Dermis blood vessel endothelial cell (primary cell): ENCODE measurements around the gene MXRA8. TPM values are rescaled to one million over a fixed set of nuclear protein-coding genes. Genes with fewer than 3 reads are reported as not detected.

Experiments used
- DNase-seq: peaks from one replicate; pipeline ENCODE4 v3.0.0; 2010
- total RNA-seq: library from RNA; depleted of rRNA; stranded (reverse); fragments of >200 nt; gene quantifications from 2 replicates; pipeline ENCODE4 v1.2.3, GENCODE V29; 2014

The MXRA8 gene
- total RNA-seq, 1 donor from 2014 or later, result 1.7 TPM

DNA sequence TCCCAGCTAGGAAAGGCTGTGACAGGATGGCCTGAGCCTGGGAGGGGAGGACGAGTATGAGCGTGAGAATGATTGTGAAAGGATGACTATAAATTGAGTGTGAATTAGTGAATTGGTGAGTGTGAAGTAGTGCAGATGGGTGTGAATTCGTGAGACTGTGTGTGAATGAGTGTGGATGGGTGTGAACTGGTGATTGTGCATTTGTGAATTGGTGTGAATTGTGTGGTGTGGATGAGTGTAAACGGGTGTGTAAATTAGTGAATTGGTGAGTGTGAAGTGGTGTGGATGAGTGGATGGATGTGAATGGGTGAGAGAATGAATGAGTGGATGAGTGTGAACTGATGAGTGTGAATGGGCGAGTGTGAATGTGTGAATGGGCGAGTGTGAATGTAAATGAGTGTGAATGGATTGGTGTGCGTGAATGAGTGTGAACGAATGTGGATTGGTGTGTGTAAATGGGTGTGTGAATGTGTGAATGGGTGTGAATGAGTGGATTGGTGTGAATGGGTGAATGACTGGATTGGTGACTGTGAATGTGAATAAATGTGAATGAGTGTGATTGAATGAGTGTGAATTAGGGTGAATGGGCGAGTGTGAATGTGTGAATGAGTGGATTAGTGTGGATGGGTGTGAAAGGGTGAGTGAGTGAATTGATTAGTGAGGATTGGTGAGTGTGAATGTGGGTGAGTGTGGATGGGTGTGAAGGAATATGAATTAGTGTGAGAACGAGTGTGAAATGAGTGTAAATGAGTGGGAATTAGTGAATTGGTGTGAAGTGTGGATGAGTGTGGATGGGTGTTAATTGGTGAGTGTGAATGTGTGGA is 7.7 kb upstream of the MXRA8 start:
- DNase-seq, result no peak

DNA sequence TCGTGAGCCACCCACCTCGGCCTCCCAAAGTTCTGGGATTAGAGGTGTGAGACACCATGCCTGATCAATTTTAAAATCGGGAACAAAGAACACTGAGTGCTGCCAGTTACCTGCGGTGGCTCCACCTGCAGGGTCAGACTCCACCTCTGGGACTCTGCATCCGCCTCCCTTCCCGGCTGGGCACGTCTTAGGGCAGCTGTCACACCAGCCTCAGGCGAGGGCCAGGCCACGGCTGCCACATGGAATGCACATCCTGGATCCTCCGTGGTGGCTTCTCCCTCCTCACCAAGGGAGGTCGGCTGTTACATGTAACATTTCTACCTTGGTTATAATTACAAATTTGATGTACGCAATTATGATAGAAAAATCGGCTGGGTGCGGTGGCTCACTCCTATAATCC is 5.9 kb upstream of the MXRA8 start:
- no peak for DNase-seq

DNA sequence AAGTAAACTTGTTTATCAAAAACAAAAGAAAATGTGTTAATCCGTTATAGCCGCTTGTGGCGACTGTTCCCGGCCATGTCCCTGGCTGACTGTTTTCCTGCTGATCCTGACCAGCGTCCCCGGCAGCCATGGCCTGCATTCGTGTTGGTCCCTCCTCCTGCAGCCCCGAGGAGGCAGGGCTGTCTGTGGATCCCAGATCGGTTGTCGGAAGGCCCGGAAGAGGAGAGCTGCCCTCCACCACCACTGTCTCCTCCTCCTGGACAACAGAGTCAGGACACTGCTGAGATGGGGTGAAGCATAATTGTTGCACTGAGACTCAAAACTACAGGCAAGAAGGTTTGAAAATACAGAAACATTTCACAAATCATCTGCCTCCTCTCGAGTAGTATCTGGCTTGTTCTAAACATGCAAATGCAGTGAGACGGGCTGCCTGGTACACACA is 3.6 kb upstream of the MXRA8 start:
- DNase-seq, result peak; percentile 32

DNA sequence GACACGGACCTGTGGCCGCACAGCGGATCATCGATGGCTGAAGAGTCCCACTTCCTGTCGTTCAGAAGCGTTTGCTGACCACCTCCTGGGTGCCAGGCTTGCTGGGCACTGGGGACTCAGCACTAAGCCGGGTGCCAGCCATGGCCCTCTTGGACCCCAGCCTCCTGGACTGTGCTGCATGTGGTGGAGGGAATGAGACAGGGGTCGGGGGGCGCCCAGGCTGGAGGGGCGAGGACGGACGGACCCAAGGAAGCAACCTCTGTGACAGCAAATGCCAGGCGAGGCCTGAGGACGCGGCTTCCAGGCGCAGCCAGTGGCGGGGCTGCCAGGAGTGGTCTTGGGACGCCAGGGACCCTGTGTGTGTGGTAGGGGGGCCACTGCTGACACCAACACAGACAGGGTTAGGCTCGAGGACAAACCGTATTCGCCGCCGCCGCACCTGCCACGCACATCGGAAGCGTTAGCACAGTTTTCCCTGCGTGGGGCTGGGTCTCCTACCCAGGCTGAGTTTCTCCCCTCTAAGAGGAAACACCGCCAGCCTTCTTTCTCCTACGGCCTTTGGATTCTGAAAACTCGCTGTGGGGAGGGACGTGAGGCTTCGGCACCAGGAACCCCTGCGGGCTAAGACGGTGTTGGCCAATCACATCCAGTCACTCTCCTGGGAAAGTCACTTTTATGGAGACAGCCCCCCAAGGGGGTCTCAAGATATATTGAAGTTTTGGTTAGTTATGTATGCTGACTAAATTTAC is 3.1 kb upstream of the MXRA8 start:
- no peak for DNase-seq

- DNase-seq, result no peak
These were observed 2.3 kb upstream of the MXRA8 start for GRCh38 chr1:1360506-1361169.

- DNase-seq, result no peak
These were observed 1.5 kb upstream of the MXRA8 start for GRCh38 chr1:1359664-1360468.

- DNase-seq, result no peak
These were observed 931 bp upstream of the MXRA8 start for GRCh38 chr1:1359308-1359663.

GRCh38 chr1:1357871-1358432 is 403 bp downstream of the MXRA8 start:
- no peak for DNase-seq

DNA sequence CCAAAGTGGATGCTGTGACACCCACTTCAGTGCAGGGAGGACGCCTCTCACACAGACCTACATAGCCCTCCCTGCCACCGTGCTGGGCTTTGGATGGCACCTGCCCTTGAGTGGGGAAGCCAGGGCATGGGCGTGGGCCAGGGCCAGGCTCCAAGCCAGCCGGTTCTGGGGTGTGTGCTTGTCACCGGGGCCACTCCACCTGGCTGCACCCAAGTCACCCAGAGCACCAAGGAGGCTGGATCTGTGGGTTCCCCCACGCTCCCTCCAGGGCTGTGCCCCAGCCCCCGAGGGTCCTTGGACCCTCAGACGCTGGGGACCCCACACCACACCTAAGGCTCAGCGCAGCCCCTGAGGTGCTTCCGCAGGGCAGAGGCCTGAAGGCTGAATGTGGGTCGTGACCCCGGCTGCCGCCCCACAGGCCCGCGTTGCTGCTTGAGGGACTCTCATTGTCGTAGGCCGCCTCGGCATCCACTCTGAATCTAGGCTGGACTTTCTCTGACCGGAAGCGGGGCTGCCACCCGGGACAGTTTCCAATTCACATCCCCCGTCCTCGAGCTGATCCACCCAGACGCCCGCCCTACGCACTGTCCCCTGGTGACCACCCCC is 1.5 kb downstream of the MXRA8 start:
- no peak for DNase-seq

DNA sequence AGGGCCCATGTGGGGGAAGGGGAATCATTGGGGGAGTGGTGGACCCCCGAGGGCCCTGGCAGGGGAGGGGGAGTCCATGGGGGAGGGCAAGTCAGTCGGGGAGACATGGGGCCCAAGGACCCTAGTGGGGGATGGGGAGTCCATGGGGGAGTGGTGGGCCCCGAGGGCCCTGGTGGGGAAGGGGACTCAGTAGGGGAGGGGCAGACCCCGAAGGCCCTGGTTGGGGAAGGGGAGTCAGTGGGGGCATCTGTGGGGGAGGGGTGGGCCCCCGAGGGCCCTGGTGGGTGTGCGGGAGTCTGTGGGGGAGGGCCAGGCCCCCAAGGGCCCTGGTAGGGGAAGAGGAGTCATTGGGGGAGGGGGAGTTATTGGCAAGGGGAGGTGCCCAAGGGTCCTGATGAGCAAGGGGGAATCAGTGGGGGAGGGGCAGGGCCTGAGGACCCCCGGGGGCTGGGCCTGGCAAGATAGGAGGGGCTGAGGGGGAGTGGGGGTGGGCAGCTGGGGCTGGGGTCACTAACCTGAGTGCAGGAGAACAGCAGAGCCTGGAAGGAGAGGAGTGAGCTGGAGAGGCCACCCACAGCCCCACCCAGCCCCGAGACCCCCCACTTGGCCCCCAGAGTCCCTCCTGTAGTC is 2.1 kb downstream of the MXRA8 start:
- no peak for DNase-seq

GRCh38 chr1:1355416-1355815 is 2.9 kb downstream of the MXRA8 start:
- peak; percentile 32 for DNase-seq

GRCh38 chr1:1354271-1355247 is 3.8 kb downstream of the MXRA8 start:
- DNase-seq, result no peak

DNA sequence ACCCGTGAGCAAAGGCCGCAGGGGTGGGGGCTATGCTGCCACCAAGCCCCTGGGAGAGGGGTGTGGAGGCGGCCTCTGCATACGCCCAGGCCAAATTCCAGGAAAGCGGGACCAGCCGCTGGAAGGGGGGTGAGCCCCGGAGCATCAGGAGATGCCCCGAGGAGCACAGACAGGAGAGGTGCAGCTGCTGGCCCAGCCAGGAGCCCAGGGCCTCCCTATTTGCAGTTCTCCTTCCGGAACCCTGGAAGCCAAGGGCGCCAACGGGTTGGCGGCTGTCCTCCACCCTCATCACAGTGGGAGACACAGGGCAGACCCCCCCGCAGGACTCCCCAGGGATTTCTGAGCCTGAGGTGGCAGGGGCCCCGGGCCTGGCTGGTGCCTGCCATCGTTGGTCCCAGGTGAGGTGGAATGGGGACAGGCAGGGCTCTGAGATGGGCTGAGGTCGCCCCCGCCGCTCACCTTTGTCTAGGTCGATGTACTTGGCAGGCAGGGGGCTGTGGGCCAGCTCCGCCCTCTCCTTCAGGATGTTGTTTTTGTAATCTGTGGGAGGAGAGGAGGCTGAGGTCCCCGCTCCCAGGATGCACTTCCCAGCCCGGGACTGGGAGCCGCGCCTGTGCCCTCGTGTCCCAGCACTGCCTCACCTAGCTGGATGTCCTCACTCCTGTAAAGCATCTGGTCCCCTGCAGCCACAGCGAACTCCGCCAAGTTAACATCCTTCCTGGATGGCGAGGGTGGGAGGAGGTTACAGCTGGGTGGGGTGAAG is 4.8 kb downstream of the MXRA8 start:
- no peak for DNase-seq

GRCh38 chr1:1352786-1353388 is 5.5 kb downstream of the MXRA8 start:
- no peak for DNase-seq

DNA sequence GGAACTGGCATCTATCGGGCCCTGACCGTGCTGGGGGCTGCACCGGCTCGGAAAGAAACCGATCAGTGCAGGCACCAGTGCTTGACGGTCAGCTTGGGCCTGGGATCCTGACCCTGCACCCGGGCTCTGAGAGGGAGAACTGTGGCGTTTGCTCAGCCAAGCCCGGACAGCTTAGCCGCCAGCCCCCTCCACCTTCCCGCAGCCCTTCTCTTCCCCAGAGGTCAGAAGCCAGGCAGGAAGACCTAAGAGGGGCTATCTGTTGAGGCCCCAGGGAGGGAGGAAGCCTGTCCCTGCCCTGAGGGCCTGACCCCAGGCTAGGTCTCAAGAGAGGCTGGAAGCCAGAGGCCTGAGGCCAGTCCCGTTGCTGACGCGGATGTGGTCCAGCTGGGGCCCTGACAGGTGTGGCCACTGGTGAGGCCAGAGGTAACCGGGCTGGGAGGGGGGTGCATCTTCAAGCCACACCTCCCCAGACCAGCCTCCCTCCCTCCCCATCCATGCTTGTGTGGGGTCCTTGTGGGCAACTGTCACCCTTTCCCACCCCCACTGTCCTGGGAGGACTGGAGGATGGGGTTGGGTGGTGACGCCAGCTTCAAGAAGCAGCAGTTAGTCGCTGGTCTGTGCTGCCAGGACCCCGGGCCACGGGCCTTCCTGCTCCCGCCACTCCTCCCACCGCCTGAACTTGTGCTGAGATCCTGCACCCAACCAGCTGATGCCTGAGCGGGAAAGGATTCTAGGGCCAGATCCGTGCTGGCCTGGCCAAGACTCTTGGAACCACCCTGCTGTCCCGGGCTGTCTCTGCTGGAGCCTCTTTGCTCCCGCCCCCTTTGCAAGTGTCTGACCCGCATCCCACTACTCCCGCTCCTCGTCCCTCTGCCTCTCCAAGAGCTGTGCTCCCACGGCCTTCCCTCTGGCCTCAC is 6.6 kb downstream of the MXRA8 start:
- no peak for DNase-seq

GRCh38 chr1:1349256-1350012 is 8.9 kb downstream of the MXRA8 start, which contains the start of gene DVL1:
Gene DVL1, minus strand, starts transcription at chr1:1349418. Its CDS starts 353 bp downstream, at chr1:1349065.
- peak; percentile 73 for DNase-seq
